ENCODE data around the gene PHPT1.

DNA sequence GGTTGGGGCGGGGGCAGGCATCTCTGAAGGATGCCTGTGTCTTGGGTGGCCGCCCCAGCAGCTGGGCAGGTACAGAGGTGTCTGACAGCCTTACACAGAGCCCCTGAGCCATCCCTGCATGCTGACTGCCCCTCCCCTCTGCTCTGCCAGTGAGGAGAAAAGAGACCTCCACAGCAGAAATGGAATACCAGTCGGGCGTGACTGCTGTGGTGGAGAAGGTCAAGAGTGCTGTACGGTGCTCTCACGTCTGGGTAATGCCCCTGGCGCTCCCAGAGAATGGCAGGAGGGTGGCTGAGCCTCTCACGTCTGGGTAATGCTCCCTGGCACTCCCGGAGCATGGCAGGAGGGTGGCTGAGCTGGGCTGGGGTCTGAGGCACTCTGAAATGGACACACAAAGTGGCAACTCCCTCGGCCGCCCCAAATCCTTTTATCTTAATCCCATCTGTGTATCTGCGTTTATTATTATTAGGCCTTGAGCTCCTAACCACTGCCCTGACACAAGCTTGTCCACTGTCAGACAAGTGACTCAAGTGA, 43.9 kb upstream of the PHPT1 start:
- TF ChIP-seq POLR2A (IDR thresholded peaks at IDR 0.05), result no peak
- TF ChIP-seq, protein P1, sequence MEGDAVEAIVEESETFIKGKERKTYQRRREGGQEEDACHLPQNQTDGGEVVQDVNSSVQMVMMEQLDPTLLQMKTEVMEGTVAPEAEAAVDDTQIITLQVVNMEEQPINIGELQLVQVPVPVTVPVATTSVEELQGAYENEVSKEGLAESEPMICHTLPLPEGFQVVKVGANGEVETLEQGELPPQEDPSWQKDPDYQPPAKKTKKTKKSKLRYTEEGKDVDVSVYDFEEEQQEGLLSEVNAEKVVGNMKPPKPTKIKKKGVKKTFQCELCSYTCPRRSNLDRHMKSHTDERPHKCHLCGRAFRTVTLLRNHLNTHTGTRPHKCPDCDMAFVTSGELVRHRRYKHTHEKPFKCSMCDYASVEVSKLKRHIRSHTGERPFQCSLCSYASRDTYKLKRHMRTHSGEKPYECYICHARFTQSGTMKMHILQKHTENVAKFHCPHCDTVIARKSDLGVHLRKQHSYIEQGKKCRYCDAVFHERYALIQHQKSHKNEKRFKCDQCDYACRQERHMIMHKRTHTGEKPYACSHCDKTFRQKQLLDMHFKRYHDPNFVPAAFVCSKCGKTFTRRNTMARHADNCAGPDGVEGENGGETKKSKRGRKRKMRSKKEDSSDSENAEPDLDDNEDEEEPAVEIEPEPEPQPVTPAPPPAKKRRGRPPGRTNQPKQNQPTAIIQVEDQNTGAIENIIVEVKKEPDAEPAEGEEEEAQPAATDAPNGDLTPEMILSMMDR (IDR thresholded peaks at IDR 0.05), result no peak
